GM19351 (cell line): ENCODE measurements around the gene ZC3H15.

ENCODE experiments used
- ATAC-seq: cut with Tn5 transposase; IDR thresholded peaks from one replicate; pipeline ENCODE4 v1.9.1; 2021; ENCODE audit warnings: mild to moderate bottlenecking, moderate library complexity; ENCODE audit not compliant: unreplicated experiment

The ZC3H15 gene

DNA sequence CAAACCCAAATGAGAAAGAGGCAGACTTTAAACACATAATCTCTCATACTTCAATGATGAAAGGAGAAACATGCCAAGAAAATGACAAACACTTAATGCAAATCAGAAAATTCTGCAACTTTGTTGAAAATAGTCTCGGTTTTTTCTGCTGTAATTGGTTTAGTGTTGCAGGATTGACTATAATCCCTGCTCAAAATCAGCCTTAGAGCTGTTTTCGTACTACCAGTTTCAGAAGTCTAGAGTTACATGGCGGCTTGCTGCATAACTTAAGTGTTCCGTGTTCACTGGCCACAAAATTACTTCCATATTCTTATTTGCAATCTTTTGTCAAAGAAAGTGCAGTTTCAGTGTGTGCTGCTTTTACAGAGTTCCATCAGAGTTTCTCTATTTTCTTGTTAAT lies 54.9 kb downstream of the ZC3H15 start:
- no peak for ATAC-seq

DNA sequence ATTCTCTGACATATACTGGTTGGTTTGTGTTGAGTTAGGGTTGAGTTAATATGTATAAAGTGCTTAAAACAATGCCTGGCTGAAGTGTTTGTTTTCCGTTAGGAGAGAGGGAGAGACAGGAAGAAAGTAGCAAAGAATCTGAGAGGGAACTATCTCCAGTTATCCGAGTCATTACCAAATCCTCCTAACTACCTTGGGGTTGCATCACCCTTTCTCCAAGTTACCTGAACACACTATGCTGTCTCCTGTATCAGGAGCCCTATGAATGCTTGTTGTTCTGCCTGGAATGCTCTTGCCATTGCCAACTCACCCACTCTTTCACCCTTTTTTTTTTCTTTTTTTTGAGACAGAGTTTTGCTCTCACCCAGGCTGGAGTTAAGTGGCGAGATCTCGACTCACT lies 55.9 kb downstream of the ZC3H15 start:
- ATAC-seq: no peak

DNA sequence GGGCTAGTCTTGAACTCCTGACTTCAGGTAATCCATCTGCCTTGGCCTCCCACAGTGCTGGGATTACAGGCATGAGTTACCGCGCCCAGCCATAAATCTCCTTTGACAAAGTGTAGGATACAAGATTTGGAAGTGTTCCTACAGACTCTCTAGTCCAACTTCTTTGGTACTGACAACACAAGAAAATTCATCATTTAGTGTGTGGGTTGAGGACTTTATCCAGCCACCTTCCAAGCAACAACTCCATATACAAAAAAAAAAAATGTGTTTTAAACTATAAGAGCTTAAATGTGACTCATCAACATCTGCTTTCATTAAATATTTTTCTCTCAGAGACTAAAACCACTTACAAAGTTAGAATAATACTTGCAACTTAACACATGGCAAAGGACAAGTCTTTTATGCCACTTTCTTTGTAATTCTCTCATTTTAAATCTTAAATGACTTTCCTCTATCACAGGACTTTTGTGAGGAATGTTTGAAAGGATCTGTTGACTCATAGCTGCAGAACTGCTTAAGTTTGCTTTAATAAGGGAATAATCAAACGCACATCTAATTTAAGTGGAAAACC lies 57.6 kb downstream of the ZC3H15 start:
- ATAC-seq: no peak

DNA sequence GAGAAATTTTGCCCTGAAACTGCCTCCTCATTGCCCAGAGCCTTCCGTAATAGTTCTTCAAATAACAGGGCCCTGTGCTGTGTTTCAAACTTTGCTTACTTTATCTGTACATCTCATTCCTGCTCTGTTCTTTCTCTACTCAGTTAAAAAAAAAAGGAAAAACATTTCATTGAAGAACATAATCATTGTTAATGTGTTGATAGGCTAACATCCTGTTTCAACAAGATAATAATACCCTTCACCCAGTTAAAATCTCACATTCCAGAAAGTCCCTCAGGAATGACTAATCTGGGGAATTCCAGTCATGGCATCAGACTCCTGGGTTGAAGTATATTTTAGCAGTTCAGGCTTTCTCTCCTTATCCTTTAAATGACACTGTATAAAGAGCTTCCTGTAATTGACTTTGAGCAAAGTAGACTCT lies 58.2 kb downstream of the ZC3H15 start:
- no peak for ATAC-seq

DNA sequence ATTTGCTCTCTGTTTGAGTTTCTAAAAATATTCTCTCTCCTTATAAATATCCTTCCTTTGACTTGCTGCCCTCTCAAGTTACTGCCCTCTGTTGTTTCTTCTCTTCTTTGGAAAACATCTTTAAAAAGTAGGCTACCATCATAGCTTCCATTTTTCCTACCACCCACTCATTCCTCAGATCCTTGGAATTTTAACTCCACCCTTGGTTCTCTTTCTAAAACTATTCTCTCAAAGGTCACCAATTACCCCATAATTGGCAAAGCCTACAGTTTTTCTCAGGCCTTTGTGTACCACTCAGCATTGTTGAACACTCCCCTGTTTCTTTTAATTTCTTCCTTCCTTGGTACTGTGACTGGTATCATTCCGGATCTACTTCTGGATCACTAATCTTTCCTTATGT lies 60.8 kb downstream of the ZC3H15 start:
- no peak for ATAC-seq

DNA sequence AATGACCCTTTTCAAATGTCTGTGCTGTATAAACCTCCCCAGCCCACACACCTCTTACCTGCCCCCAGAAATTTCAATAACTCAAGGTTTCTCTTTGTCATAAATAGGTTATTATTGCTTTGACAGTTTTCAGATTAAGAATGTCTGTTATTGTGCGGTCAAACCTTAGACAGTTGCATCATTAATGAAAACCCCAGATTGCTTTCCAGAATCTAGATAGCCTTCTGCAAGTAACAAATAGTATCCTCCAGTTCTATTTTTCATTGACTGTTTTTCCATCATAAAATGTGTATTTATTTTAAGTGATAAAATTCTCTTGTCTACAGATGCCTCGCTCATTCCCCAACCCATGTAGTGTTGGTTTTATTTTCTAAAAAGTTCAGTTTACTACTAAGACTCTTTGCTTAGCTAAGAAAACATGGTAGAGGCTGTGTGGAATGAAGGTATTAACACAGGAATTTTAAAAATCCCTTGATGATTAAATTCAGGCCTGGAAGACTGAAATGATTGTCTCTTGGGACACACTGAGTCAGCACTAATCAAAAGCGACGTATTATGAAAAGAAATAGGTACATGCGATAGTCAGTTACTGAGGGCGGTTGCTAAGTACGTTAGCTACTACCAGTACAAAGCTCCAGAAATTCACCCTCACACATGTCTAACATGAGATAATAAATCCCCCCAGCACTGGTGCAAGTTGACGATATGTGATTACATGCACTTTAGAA lies 65.4 kb downstream of the ZC3H15 start:
- no peak for ATAC-seq

DNA sequence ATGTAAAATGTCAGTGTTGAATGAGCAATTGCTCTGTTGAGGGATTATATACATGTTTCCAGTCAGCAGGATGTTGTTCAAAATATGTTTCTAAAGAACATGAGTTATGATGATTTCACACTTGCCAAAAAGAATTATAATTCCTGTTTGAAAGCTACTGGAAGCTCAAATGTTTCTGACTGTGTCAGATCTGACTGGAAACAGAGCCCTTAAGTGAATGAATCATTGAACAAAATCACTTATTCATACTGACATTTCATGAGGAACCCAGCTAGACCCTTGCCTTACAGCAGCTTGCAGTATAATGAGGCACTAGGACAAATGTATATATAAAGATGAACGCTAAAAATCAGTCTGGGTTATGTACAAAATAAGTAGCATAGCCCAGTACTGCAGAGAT lies 68.4 kb downstream of the ZC3H15 start:
- ATAC-seq: no peak

DNA sequence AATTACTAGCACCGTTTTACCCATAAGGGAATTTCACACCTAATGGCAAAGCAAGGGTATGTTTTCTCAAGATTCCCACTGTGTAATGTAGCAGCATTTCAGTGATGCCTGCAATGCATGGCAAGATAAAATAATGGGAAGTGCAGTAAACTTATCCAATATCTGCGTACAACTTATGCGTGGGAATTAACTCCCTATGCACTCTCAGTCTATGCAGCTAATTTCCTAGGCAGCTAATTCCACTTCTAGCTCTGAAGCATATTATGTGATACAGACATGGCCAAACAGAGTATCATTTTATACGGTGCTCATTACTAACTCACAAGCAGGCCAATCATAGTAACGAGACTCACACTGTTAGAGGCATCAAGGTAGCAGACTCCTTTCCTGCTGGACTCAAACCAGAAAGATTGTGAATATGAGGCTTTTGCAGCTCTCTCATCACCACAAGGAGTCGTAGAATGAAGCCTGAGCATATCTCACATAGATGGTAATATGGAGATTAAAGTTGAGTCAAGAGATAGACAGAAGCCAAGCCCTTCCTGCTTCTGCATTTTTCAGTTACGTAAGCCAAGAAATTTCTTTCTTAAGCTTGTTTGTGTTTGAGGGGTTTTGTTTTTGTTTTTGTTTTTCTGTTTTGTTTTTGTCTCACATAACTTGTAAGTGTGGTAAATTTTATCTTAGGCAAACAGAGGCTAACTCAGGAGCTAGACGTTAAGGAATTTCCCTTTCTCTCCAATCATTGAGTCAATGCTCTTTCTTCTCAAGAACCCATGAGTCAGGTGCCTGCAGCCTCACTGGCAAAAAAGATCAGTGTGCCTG lies 69.0 kb downstream of the ZC3H15 start:
- ATAC-seq: no peak

DNA sequence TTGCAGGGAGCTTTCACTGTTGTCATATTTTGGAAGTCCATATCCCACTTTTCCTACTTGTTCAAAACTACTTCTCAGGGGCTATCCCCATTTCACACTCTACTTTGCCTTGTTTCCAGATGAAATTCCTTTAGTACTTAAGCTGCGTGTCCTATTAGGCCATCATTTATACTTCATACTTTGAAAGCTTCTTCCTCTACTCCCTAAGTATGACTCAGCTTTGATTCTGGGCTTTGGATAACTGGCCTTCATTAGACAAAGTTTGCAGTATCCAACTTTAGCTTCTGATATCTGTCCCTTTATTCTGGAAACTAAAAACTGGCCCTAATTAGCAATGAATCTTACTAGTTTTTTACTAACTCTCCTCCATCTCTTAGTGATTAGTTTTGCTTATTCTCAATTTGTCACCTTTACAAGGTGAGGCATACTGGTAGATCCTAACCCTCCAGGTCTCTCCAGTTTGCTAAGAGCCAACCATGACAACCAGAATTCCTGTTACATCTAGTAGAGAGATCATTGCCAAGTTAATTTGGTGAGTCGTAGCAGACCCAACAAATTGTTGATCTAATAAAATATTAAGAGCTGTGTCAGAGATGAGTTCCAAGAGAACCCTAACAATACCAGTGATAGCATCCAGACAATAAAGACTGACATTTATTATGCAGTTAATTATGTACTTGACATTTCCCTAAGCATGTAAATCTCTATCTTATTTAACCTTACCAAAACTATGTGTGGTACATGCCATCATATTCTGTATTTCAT lies 72.6 kb downstream of the ZC3H15 start:
- ATAC-seq: no peak
